ENCODE measurements around the gene CNN3.
"Not testable (repeated sequence)": the region's sequence is repeated elsewhere in the genome, so short reads cannot be mapped to it uniquely, and the experiment has no call there.

CNN3 gene

DNA sequence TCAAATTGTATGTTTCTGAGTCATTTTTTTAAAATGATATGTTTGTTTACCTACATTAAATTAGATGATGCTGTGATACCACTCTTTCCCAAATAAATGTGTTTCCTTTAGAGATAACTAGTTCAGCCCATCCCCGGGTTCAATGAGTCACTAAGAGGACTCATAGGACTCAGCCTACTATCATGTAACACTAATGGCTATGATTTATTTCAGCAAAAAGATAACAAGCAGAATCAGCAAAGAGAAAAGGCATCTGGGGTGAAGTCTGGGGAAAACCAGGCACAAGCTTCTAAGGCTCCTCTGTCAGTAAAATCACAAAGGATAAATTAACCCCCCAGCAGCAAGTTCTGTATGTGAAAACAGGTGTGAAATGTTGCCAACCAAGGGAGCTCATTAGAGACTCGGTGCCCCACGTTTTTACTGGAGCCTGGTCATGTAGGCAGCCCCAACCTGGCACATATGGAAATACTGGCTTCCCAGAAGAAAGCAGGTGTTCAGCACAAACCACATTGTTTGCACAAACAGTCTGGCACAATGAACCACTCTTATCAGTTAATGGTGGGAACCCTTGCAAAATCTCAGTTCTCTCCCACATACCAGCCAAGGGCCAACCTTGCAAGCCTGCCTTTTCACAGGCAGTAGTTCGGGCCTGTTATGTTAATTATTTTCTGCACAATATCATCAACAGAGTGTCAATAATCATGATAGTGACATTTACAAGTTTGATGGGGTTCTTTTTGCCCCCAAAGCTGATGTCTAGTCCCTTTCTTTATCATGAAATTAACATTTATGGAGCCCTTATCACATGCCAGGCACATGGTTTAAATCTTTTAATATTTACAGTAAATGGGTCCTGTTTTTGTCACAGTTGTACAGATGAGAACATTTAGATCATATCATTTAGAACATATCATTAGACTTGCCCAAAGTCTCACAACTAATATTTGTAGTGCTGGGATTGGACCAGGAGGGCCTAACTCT is 23.1 kb upstream of the CNN3 start:
- FAIRE-seq: no peak

GRCh38 chr1:94947437-94947836 is 20.5 kb upstream of the CNN3 start:
- FAIRE-seq: no peak

DNA sequence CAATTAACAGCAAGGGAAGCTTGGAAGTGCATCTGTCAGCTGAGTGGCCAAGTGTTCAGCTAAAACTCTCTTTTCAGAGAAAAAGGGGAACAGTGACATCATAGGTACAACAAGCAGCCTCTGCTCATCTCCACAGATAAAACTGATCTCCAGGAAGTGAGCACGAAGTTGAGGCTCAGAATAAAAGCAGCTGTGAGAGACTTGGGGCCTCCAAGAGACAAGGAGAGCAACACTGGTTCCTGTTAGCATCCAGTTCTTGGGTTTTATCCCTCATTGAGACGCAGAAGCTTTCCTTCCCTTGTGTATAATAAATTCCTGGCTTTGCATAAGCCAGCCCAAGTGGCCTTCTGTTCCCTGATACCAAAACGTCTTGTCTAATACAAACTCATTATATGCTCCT is 20.0 kb upstream of the CNN3 start:
- FAIRE-seq: no peak

GRCh38 chr1:94942171-94943128 is 15.5 kb upstream of the CNN3 start:
- FAIRE-seq: no peak

GRCh38 chr1:94941480-94941879 is 14.6 kb upstream of the CNN3 start:
- not testable (repeated sequence) for FAIRE-seq

DNA sequence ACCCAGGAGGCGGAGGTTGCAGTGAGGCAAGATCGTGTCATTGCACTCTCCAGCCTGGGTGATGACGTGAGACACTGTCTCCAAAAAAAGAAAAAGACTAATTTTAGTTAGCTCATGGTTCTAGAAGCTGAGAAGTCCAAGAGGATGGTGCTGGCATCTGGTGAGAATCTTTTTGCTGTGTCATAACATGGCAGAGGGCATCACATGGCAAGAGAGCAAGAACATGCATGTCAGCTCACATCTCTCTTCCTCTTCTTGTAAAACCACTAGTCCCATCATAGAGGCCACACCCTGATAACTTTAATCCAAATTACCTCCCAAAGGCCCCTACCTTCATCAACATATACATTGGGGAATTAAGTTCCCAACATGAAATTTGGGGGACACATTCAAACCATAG is 13.8 kb upstream of the CNN3 start:
- FAIRE-seq: no peak

DNA sequence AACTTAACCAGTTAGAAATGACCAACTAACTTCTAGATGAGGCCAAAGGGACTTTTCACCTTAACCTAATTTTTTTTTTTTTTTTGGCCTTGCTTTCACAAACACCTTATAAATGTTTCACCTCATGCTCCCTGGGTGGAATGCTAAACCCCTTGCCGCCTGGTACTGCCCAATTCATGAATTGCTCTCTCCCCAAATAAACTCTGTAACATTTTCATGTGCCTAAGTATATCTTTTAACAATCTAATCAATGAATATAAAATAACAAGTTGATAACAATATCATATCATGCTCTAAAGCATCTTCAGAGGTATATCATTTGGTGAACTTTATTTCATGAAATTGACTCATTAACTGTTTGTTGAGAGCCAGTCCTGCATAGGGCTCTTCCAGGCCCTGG is 10.9 kb upstream of the CNN3 start:
- FAIRE-seq: no peak

DNA sequence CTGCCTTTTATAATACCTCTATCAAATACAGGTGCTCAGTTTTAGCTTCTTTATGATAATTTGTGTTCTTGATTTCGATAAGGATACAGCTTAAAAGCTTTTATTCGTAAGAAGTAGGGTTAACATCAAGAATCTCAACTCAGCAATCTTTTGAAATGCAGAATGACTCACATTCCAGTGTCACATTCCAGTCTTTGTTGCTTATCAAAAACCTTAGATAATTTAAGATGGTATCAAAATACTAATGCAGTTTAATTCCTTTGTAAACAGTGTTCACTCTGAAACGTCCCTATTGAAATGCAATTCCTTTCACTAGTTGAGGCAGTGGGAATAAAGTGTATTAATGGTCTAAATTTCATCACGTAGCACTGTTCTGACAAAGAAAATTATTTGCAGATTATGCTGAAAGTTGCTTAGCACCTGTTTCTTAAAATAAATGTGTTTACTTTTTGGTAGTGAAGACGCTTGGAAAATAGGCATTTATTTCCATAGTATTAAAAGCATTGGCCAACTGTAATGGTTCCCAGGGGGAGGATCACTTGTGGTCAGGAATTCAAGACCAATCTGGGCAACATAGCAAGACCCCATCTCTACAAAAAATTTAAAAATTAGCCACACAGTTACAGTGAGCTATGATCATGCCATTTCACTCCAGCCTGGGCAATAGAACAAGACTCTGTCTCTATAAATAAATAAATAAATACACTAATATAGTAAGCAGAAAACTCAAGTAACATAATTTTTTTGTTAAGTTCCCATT is 10.1 kb upstream of the CNN3 start:
- no peak for FAIRE-seq

- no peak for FAIRE-seq
Measured at GRCh38 chr1:94935476-94935875, 8.6 kb upstream of the CNN3 start.

GRCh38 chr1:94935034-94935433 is 8.1 kb upstream of the CNN3 start:
- FAIRE-seq: no peak

GRCh38 chr1:94934551-94934950 is 7.6 kb upstream of the CNN3 start:
- FAIRE-seq: no peak

DNA sequence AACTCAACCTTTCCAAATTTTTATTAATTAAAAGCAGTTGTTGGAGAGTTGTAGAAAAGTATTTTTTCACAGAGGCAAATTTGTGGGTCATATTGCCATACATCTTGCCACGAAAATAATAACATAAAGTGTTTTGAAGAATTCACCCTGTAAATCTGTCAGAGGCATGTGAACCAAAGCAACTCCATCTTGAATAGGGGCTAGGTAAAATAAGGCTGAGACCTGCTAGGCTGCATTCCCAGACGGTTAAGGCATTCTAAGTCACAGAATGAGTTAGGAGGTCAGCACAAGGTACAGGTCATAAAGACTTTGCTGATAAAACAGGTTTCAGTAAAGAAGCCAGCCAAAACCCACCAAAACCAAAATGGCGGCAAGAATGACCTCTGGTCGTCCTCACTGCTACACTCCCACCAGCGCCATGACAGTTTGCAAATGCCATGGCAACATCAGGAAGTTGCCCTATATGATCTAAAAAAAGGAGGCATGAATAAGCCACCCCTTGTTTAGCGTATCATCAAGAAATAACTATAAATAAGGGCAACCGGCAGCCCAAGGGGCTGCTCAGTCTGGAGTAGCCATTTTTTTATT is 4.4 kb upstream of the CNN3 start:
- FAIRE-seq: no peak

- no peak for FAIRE-seq
Measured at GRCh38 chr1:94929351-94930217, 2.7 kb upstream of the CNN3 start.

DNA sequence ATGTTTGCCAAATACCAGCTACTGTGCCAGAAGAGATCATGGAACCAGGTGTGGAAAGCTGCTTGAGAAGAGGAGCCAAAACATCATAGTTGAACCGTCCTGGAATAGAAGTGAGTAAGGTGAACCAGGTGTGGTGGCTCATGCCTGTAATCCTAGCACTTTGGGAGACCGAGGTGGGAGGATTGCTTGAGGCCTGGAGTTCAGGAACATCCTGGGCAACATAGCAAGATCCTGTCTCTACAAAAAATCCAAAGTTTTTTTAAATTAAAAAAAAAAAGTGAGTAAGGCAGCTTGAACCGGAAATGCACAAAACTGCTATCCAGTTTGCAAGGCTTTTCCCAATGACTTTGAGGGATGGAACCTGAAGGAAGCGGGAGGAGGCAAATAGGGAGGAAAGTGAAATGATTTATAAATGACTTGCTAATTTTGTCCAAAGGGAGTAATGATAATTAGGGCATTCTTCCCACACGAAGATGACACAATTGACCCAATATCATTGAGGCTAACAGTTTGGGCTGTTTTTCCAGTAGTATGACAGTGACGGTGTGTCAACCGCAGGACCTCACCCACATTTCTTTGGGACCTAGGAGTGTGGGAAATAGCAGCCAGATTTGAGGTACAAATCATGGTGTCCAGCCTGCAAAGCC is 1.5 kb upstream of the CNN3 start:
- no peak for FAIRE-seq

DNA sequence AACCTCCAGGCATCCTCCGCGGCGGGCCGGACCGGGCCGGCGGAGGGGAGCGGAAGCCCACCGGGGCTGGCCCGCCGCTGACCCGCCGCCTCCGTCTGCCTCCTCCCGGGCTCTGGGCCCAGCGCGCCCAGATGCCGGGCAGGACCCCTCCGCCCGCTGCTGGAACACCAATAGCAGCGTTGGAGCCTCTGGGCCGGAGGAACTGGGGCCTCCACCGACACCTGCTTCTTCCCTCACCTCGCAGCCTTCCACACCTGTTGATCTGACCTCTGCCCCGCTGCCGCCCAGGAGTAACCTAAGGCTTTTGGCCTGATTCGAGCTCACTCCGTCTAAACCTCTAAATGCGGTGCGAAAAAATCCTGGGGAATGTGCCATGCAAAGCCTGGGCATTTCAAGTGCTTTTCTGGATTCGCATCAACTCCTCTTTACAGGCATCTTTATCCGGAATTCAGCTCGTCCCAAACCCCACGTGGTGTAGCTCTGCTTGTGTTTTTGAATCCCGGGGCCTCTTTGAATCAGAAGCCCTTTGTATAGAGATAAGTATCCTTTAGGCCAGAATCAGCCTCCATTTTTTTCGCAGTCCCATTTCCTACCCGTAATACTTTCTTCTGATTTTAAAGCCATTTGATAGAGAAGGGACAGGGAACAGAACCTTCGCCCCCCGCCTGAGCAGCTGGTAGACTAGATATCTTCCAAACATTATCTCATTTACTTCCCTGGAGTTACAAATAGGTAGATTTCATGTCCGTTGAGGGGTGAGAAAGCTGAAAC is 680 bp upstream of the CNN3 start:
- FAIRE-seq: no peak

GRCh38 chr1:94926126-94926914 is 590 bp downstream of the CNN3 start:
- no peak for FAIRE-seq

DNA sequence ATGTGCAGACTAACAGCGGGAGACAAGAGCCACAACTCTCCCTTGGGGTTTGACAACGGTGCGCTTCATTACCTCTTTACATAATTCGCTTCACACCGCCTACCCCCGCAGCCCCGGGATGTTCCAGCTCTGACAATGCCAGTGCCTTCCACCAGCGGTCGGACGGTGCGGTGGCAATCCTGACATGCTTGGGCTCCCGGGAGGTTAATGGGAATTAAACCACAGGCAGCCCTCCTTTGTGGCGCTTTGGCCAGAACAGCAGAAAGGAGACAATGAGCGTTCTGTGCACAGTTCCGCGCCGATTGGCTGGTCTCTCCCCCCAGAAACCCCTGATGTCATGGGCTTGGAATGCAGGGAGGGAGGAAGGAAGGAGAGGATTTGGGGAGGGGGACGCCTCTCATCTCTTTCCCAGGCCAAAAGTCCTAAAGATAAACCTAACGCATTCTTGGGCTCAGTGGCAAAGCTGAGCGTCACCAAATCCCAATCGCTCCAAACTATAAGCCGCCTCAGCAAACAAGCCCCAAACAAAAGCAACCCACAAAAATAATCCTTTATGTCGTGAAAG is 1.3 kb downstream of the CNN3 start:
- FAIRE-seq: no peak

- FAIRE-seq: no peak
Measured at GRCh38 chr1:94925004-94925403, 1.9 kb downstream of the CNN3 start.

Measured in colon (tissue), 2 donors.